Measurements from ENCODE around the gene UBE2G1.
"Not testable (repeated sequence)": the region's sequence is repeated elsewhere in the genome, so short reads cannot be mapped to it uniquely, and the experiment has no call there.

UBE2G1 gene

DNA sequence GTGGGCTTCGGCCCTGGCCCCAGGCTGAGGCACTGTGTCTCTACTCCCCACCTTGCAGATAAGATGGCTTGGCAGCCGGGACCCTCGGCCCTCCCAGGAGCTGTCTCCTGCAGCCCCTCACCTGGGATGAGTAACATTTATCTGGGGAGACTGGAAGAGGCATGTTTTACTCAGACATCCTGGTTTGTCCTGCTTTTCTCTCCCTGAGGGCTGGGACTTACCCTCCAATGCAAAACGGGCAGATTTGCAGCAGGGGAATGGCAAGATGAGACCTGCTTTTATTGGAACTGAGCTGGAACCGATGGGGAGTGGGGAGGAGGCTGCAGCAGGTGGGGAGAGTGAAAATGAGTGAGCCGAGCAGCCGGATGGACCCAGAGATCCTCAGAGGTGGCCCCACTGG, 27.3 kb upstream of the UBE2G1 start:
- DNase-seq (ENCODE audit: low read depth): no peak
- TF ChIP-seq, protein P1, sequence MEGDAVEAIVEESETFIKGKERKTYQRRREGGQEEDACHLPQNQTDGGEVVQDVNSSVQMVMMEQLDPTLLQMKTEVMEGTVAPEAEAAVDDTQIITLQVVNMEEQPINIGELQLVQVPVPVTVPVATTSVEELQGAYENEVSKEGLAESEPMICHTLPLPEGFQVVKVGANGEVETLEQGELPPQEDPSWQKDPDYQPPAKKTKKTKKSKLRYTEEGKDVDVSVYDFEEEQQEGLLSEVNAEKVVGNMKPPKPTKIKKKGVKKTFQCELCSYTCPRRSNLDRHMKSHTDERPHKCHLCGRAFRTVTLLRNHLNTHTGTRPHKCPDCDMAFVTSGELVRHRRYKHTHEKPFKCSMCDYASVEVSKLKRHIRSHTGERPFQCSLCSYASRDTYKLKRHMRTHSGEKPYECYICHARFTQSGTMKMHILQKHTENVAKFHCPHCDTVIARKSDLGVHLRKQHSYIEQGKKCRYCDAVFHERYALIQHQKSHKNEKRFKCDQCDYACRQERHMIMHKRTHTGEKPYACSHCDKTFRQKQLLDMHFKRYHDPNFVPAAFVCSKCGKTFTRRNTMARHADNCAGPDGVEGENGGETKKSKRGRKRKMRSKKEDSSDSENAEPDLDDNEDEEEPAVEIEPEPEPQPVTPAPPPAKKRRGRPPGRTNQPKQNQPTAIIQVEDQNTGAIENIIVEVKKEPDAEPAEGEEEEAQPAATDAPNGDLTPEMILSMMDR (conservative IDR thresholded peaks at IDR 0.05; ENCODE audit: low read depth, low read length): no peak
- H3K4me3 ChIP-seq (ENCODE audit: low read depth, low read length): no peak overlapping the region

DNA sequence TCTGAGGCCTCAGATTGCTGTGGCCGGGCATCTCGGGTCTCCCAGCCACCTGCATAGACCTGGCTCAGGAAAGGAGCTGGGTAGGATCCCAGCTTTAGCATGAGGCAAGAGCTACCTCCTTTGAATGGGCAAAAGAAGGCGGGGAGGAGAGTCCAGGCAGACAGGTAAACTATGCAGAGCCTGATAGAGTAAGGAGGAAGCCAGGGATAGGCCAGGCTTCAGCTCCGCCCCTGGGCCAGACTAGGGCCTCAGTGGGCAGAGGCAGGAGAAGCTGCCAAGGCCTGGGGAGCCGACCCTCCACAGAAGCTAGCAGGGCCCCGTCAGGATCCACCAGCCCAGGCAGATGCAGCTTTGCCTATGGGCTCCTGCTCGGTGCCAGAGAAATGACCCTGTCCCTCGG, 22.6 kb upstream of the UBE2G1 start:
- TF ChIP-seq, protein P1 (conservative IDR thresholded peaks at IDR 0.05; ENCODE audit: low read depth, low read length): no peak
- no peak overlapping the region for H3K4me3 ChIP-seq (ENCODE audit: low read depth, low read length)
- DNase-seq (ENCODE audit: low read depth): no peak

DNA sequence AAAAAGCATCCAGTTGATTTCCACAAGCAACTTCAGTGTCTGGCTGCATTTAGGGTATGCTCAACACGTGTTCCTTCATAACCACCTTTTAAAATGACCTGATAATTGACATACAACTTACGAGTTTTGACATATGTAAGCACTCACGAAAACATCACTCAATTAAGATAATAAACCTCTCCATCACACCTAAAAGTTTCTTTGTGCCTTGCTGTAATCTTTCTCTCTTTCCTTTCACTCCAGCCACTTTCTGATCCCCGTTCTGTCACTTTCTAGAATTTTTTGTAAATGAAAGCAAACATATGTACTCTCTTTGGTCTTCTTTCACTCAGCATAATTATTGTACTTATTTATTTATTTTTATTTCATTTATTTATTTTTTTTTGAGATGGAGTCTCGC, 20.7 kb upstream of the UBE2G1 start:
- TF ChIP-seq, protein P1 (conservative IDR thresholded peaks at IDR 0.05; ENCODE audit: low read depth, low read length): no peak
- no peak overlapping the region for H3K4me3 ChIP-seq (ENCODE audit: low read depth, low read length)
- no peak for DNase-seq (ENCODE audit: low read depth)

DNA sequence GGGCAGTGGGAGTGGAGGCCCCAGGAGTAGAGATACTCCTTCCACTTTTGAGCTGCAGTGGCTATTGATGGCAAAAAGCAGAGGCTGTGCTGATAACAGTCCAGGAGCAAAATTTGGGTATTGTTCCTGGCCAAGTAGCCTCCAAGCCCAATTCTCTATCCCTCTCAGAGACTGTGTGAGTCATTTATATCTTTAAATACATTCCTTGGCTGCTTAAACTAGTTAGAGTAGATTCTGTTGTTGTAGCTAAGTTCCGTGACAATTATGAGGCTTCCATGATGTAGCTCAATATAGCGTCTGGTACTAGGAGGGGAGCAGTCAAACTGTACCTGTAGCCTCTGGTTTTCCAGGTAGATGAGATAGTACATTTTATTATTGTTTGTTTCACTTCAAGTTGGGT, 19.9 kb upstream of the UBE2G1 start:
- no peak for DNase-seq (ENCODE audit: low read depth)
- no peak overlapping the region for H3K4me3 ChIP-seq (ENCODE audit: low read depth, low read length)
- TF ChIP-seq, protein P1 (conservative IDR thresholded peaks at IDR 0.05; ENCODE audit: low read depth, low read length): no peak

DNA sequence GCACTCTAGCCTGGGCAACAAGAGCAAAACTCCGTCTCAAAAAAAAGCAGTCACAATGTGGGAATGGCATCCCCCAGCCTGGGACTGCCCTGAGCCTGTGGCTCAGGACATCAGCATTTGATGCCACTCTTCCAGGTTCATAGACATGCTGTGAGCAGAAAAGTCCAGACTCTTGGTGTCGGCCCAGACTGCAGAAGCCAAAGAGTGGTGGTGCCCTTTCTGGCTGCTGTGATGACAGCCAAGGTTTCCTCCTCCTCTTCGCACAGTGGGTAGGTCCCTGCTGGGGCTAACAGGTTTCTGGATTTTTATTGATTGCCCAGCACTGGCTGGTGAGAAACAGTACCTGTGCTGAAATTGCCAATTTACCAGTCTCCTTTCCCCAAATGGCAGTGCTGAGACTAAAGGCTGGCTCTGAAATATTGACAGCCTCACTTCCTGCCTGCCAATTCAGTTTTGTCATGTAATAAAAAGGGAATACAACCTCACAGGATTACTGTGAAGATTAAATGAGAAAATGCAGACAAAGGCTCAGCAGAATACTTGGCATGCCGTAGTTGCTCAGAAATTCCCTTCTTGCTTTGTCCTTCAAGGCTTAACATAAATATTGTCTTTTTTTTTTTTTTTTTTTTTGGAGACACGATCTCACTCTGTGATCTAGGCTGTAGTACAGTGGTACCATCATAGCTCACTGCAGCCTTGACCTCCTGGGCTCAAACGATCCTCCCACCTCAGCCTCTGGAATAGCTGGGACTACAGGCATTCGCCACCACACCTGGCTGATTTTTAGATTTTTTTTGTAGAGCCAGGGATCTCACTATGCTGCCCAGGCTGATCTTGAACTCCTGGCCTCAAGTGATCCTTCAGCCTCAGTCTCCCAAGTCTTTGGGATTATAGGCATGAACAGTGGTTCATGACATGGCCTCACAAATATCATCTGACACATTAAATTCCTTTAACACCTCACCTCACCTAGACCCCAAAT, 15.5 kb upstream of the UBE2G1 start:
- H3K4me3 ChIP-seq (ENCODE audit: low read depth, low read length): no peak overlapping the region
- no peak for DNase-seq (ENCODE audit: low read depth)
- TF ChIP-seq, protein P1 (conservative IDR thresholded peaks at IDR 0.05; ENCODE audit: low read depth, low read length): no peak

DNA sequence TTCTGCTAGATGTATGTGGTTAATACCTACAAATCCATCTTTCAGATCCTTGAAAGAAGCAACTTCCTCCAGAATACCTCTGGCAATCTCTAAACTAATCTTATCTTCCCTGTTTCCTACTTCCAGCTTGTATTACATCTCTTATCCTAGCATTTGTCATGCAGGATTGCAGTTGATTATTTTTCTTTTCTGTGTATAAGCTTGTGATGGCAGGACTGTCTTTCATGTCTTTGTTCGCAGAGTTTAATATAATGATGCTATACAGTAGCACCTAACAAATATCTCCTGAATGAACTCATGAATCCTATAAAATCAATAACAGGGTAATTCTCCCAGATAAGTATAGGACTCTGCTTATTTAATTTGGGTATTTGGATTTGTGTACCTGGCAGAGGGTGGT, 12.2 kb upstream of the UBE2G1 start:
- H3K4me3 ChIP-seq (ENCODE audit: low read depth, low read length): no peak overlapping the region
- TF ChIP-seq, protein P1 (conservative IDR thresholded peaks at IDR 0.05; ENCODE audit: low read depth, low read length): no peak
- DNase-seq (ENCODE audit: low read depth): no peak

DNA sequence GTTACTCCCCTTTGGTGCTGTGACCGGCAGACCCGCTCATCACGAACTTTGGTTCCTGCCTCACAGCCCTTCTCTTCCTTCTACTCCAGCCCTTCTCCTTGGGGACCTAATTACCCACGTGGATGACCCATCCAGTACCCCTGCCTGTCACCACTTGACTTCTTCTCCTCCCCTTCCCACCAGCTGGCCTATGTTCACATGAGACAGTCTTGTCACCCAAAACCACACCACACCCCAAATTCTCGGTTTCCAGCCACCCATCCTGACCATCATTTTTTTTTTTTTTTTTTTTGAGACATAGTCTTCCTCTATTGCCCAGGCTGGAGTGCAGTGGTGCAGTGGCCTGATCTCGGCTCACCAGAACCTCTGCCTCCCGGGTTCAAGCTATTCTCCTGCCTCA, 10.8 kb upstream of the UBE2G1 start:
- DNase-seq (ENCODE audit: low read depth); H3K4me3 ChIP-seq (ENCODE audit: low read depth, low read length): not testable (repeated sequence)

DNA sequence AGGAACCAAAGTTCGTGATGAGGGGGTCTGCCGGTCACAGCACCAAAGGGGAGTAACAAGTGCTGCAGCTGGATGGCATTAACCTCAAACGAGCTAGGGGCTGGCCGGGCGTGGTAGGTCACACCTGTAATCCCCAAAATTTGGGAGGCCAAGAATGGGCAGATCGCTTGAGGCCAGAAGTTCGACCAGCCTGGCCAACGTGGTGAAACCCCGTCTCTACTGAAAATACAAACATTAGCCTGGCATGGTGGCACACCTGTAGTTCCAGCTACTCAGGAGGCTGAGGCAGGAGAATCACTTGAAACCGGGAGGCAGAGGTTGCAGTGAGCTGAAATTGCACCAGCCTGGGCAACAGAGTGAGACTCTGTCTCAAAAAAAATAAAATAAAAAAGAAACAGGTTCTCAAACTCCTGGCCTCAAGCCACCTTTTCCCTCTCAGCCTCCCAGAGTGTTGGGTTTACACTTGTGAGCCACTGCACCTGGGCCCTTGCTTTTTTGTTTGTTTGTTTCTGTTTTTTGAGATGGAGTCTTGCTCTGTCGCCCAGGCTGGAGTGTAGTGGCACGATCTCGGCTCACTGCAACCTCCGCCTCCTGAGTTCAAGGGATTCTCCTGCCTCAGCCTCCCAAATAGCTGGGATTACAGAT, 9.4 kb upstream of the UBE2G1 start:
- DNase-seq (ENCODE audit: low read depth); H3K4me3 ChIP-seq (ENCODE audit: low read depth, low read length): not testable (repeated sequence)

Measured in choroid plexus epithelial cell (primary cell).